Stimulated activated CD4-positive, alpha-beta T cell treated with anti-CD3 and anti-CD28 coated beads, Interleukin-15, amount 100 ng/mL, for 48 hours (primary cell): Measurements from ENCODE around the gene OLFM1.

Experiments
- DNase-seq, 2 donors: peaks; one replicate each; pipeline ENCODE4 v3.0.0-alpha.2; 2020; ENCODE audit warnings: low read depth in 2 of 2

OLFM1 gene

GRCh38 chr9:135090081-135090480 lies 2.6 kb downstream of the OLFM1 start:
- DNase-seq: no peak

- no peak for DNase-seq
Measured at GRCh38 chr9:135090547-135090946, 3.1 kb downstream of the OLFM1 start.

GRCh38 chr9:135091545-135091944 lies 4.1 kb downstream of the OLFM1 start:
- no peak for DNase-seq

- no peak for DNase-seq
Measured at GRCh38 chr9:135093111-135093510, 5.6 kb downstream of the OLFM1 start.

- DNase-seq: no peak
Measured at GRCh38 chr9:135093911-135094584, 6.6 kb downstream of the OLFM1 start.

- DNase-seq: no peak
Measured at GRCh38 chr9:135095470-135096407, 8.3 kb downstream of the OLFM1 start.

- no peak for DNase-seq
Measured at GRCh38 chr9:135096408-135096895, 9.0 kb downstream of the OLFM1 start.

- DNase-seq: no peak
Measured at GRCh38 chr9:135098400-135099105, 11.1 kb downstream of the OLFM1 start.

- no peak for DNase-seq
Measured at GRCh38 chr9:135099574-135099973, 12.1 kb downstream of the OLFM1 start.

- DNase-seq: no peak
Measured at GRCh38 chr9:135100241-135100681, 12.8 kb downstream of the OLFM1 start.

- DNase-seq: no peak
Measured at GRCh38 chr9:135100725-135101410, 13.4 kb downstream of the OLFM1 start.

- DNase-seq: no peak
Measured at GRCh38 chr9:135101486-135101885, 14.0 kb downstream of the OLFM1 start.

GRCh38 chr9:135101926-135102325 lies 14.5 kb downstream of the OLFM1 start:
- DNase-seq: no peak

GRCh38 chr9:135102331-135102730 lies 14.9 kb downstream of the OLFM1 start:
- no peak for DNase-seq

- no peak for DNase-seq
Measured at GRCh38 chr9:135103001-135103446, 15.6 kb downstream of the OLFM1 start.

- no peak for DNase-seq
Measured at GRCh38 chr9:135103931-135104639, 16.6 kb downstream of the OLFM1 start.

- DNase-seq: no peak
Measured at GRCh38 chr9:135104761-135105160, 17.3 kb downstream of the OLFM1 start.

- no peak for DNase-seq
Measured at GRCh38 chr9:135105211-135105745, 17.8 kb downstream of the OLFM1 start.

- DNase-seq: no peak
Measured at GRCh38 chr9:135105938-135106491, 18.5 kb downstream of the OLFM1 start.
